ENCODE data around the gene HOXA7.

GRCh38 chr7:27111042-27111750, 45.3 kb downstream of the HOXA7 start:
- TF ChIP-seq, protein P1, sequence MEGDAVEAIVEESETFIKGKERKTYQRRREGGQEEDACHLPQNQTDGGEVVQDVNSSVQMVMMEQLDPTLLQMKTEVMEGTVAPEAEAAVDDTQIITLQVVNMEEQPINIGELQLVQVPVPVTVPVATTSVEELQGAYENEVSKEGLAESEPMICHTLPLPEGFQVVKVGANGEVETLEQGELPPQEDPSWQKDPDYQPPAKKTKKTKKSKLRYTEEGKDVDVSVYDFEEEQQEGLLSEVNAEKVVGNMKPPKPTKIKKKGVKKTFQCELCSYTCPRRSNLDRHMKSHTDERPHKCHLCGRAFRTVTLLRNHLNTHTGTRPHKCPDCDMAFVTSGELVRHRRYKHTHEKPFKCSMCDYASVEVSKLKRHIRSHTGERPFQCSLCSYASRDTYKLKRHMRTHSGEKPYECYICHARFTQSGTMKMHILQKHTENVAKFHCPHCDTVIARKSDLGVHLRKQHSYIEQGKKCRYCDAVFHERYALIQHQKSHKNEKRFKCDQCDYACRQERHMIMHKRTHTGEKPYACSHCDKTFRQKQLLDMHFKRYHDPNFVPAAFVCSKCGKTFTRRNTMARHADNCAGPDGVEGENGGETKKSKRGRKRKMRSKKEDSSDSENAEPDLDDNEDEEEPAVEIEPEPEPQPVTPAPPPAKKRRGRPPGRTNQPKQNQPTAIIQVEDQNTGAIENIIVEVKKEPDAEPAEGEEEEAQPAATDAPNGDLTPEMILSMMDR (IDR thresholded peaks at IDR 0.05) = no peak
- TF ChIP-seq EZH2 (IDR thresholded peaks at IDR 0.05; ENCODE audit: borderline replicate concordance, insufficient read depth, low read depth, low read length, poor library complexity, severe bottlenecking) = no peak

Data from B cell (primary cell).